A549 (cell line): ENCODE data around the gene SLC34A2.

ENCODE experiments used
- CBX2 ChIP-seq: fragments of 200-600 bp; sonication (generic); IDR thresholded peaks from 2 replicates; pipeline ENCODE4 v1.6.1; 2016; ENCODE audit warnings: low read depth, mild to moderate bottlenecking, borderline replicate concordance
- CHD2 ChIP-seq: fragments of 150-350 bp; IDR thresholded peaks from 2 replicates; pipeline ENCODE4 v1.6.1; 2014; ENCODE audit warnings: low read length; ENCODE audit not compliant: partially characterized antibody
- EP300 ChIP-seq, 2 experiments: fragments of >200 bp; sonication (Bioruptor Twin); formaldehyde crosslinking; IDR thresholded peaks; 2 replicates in 1 of 2; 3 replicates in 1 of 2; pipeline ENCODE4 v1.6.1; 2016 to 2017
- JUN ChIP-seq, 2 experiments: fragments of >200 bp; sonication (Bioruptor Twin); formaldehyde crosslinking; IDR thresholded peaks; 2 replicates in 1 of 2; 3 replicates in 1 of 2; pipeline ENCODE4 v1.6.1; 2016 to 2017
- NR3C1 ChIP-seq: fragments of >200 bp; sonication (Bioruptor Twin); formaldehyde crosslinking; IDR thresholded peaks from 3 replicates; pipeline ENCODE4 v1.6.1; 2017
- PHF8 ChIP-seq: fragments of 200-600 bp; sonication (generic); IDR thresholded peaks from 2 replicates; pipeline ENCODE4 v1.6.1; 2016; ENCODE audit warnings: low read depth, mild to moderate bottlenecking, antibody characterized with exemption, moderate library complexity, borderline replicate concordance
- RFX5 ChIP-seq: fragments of 450-650 bp; IDR thresholded peaks from 2 replicates; pipeline ENCODE4 v1.7.1; 2014; ENCODE audit warnings: antibody characterized with exemption, mild to moderate bottlenecking, moderate library complexity
- SMC3 ChIP-seq: fragments of >200 bp; sonication (Bioruptor Twin); formaldehyde crosslinking; IDR thresholded peaks from 3 replicates; pipeline ENCODE4 v1.6.1; 2018; ENCODE audit warnings: inconsistent platforms
- ZFP36 ChIP-seq: fragments of 450-650 bp; IDR thresholded peaks from 2 replicates; pipeline ENCODE4 v1.6.1; 2014; ENCODE audit warnings: borderline replicate concordance; ENCODE audit not compliant: partially characterized antibody
- TF ChIP-seq, protein P1 (sequence below): fragments of >200 bp; sonication (Bioruptor Twin); formaldehyde crosslinking; IDR thresholded peaks from 3 replicates; pipeline ENCODE4 v1.5.1; 2016
- TF ChIP-seq, protein P2 (sequence below): IDR thresholded peaks from 2 replicates; pipeline ENCODE4 v1.6.1; 2012
- TF ChIP-seq, protein P3 (sequence below): fragments of 450-650 bp; IDR thresholded peaks from 2 replicates; pipeline ENCODE4 v1.6.1; 2014; ENCODE audit warnings: antibody characterized with exemption
- TF ChIP-seq, protein P4 (sequence below): fragments of 250-450 bp; sonication (Bioruptor Pico); IDR thresholded peaks from 2 replicates; pipeline ENCODE4 v1.5.0; 2020; ENCODE audit warnings: low read depth, mild to moderate bottlenecking, moderate library complexity

GRCh38 chr4:25677157-25677556, 21.5 kb downstream of the SLC34A2 start:
- TF ChIP-seq SMC3: no peak
- no peak for TF ChIP-seq JUN (IDR thresholded peaks at IDR 0.05)
- TF ChIP-seq, protein P1, sequence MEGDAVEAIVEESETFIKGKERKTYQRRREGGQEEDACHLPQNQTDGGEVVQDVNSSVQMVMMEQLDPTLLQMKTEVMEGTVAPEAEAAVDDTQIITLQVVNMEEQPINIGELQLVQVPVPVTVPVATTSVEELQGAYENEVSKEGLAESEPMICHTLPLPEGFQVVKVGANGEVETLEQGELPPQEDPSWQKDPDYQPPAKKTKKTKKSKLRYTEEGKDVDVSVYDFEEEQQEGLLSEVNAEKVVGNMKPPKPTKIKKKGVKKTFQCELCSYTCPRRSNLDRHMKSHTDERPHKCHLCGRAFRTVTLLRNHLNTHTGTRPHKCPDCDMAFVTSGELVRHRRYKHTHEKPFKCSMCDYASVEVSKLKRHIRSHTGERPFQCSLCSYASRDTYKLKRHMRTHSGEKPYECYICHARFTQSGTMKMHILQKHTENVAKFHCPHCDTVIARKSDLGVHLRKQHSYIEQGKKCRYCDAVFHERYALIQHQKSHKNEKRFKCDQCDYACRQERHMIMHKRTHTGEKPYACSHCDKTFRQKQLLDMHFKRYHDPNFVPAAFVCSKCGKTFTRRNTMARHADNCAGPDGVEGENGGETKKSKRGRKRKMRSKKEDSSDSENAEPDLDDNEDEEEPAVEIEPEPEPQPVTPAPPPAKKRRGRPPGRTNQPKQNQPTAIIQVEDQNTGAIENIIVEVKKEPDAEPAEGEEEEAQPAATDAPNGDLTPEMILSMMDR: no peak
- TF ChIP-seq ZFP36: no peak
- TF ChIP-seq PHF8: no peak
- no peak for TF ChIP-seq EP300 (IDR thresholded peaks at IDR 0.05)
- TF ChIP-seq, protein P2, sequence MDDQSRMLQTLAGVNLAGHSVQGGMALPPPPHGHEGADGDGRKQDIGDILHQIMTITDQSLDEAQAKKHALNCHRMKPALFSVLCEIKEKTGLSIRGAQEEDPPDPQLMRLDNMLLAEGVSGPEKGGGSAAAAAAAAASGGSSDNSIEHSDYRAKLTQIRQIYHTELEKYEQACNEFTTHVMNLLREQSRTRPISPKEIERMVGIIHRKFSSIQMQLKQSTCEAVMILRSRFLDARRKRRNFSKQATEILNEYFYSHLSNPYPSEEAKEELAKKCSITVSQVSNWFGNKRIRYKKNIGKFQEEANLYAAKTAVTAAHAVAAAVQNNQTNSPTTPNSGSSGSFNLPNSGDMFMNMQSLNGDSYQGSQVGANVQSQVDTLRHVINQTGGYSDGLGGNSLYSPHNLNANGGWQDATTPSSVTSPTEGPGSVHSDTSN: no peak
- TF ChIP-seq CBX2: no peak
- TF ChIP-seq NR3C1: no peak
- TF ChIP-seq, protein P3, sequence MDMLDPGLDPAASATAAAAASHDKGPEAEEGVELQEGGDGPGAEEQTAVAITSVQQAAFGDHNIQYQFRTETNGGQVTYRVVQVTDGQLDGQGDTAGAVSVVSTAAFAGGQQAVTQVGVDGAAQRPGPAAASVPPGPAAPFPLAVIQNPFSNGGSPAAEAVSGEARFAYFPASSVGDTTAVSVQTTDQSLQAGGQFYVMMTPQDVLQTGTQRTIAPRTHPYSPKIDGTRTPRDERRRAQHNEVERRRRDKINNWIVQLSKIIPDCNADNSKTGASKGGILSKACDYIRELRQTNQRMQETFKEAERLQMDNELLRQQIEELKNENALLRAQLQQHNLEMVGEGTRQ: no peak
- TF ChIP-seq, protein P4, sequence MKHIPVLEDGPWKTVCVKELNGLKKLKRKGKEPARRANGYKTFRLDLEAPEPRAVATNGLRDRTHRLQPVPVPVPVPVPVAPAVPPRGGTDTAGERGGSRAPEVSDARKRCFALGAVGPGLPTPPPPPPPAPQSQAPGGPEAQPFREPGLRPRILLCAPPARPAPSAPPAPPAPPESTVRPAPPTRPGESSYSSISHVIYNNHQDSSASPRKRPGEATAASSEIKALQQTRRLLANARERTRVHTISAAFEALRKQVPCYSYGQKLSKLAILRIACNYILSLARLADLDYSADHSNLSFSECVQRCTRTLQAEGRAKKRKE (CRISPR knock-in tag): no peak
- TF ChIP-seq RFX5: no peak
- no peak for TF ChIP-seq CHD2
